ENCODE data around the gene HEXA. TPM values are rescaled to one million over a fixed set of nuclear protein-coding genes. Genes with fewer than 3 reads are reported as not detected.
"Not testable (repeated sequence)": the region's sequence is repeated elsewhere in the genome, so short reads cannot be mapped to it uniquely, and the experiment has no call there.

Gene HEXA
- total and polyA plus RNA-seq, 9 of the 15 experiments (the other 6 are each of a cell fraction or from before 2014, with no cell fraction given): 22.2 to 136 (median 68.9) TPM

- Histone ChIP-seq H2AFZ (ENCODE audit: low read depth, low read length) (no peak within 1 kb of the TSS), H3K9me3 (replicated peaks; ENCODE audit: control insufficient read depth, insufficient read depth, low read depth, low read length) (no peaks in the 10 kb centered on the region), H3K27ac (ENCODE audit: extremely low read depth, low read depth, low read length) (no peak within 1 kb of the TSS), H4K20me1 (replicated peaks; ENCODE audit: control insufficient read depth, insufficient read depth, low read length) (no peaks in the 10 kb centered on the region), H3K36me3 (ENCODE audit: control insufficient read depth, insufficient read depth, low read length) (no peaks in the 10 kb centered on the region), H3K4me3 (no peak within 1 kb of the TSS), H3K4me1 (replicated peaks in 1 of 2; ENCODE audit: control insufficient read depth in 2 of 2, insufficient read depth in 2 of 2, low read length in 2 of 2) (no peaks in the 10 kb centered on the region), H3K9me1 (ENCODE audit: control insufficient read depth, insufficient read depth, low read length) (no peaks in the 10 kb centered on the region), H3K4me2 (ENCODE audit: insufficient read depth, low read length) (no peak within 1 kb of the TSS), H3K9ac (ENCODE audit: insufficient read depth in 1 of 2, low read depth in 2 of 2, low read length in 2 of 2) (no peak within 1 kb of the TSS), H3K27me3 (ENCODE audit: control insufficient read depth in 2 of 2, insufficient read depth in 2 of 2, low read length in 2 of 2) (peaks cover 11 to 16% of the 10 kb centered on the region in 2 experiments), H3K79me2 (ENCODE audit: control insufficient read depth, insufficient read depth, low read length) (no peaks in the 10 kb centered on the region)
- 3% methylated on average over 4 of the region's 4 CpGs for WGBS (ENCODE audit: insufficient coverage, low coverage, missing lambda C conversion rate)
- in situ Hi-C loops (cut with MboI) (no loop called here), intact Hi-C loops (cut with micrococcal nuclease) (no loop called here)
- no TSS peak for BruUV-seq (replicated peaks)
- ATAC-seq: no peak
- POLR2A ChIA-PET: no interaction called here
- no peak for TF ChIP-seq FOXA3 (CRISPR knock-in tag; conservative IDR thresholded peaks at IDR 0.05 in 1 of 2, IDR thresholded peaks at IDR 0.05 in 1 of 2)
- no peak for TF ChIP-seq ZNF174 (CRISPR knock-in tag; IDR thresholded peaks at IDR 0.05)
- no peak for TF ChIP-seq ZBTB2 (IDR thresholded peaks at IDR 0.05)
- no peak for TF ChIP-seq ZNF316 (IDR thresholded peaks at IDR 0.05)
- TF ChIP-seq ELK1 (CRISPR knock-in tag; IDR thresholded peaks at IDR 0.05): no peak
- TF ChIP-seq DMBX1 (CRISPR knock-in tag; IDR thresholded peaks at IDR 0.05; ENCODE audit: borderline replicate concordance): no peak
- no peak for TF ChIP-seq TAL1 (IDR thresholded peaks at IDR 0.05)
- no peak for TF ChIP-seq ZNF785 (CRISPR knock-in tag; IDR thresholded peaks at IDR 0.05)
- TF ChIP-seq SLC30A9 (CRISPR knock-in tag; IDR thresholded peaks at IDR 0.05): no peak
- no peak for TF ChIP-seq SRSF1 (IDR thresholded peaks at IDR 0.05; ENCODE audit: low read depth, low read length)
- no peak for FAIRE-seq
- DNase-seq (ENCODE audit: extremely low read depth in 1 of 4, low spot score in 3 of 4): no peak
- CTCF ChIA-PET (ENCODE audit: low intra/inter-chr PET ratio): no interaction called here
Measured at GRCh38 chr15:72397796-72398588, 22.2 kb upstream of the HEXA start, which contains the start of gene TMEM202. Gene TMEM202, plus strand, starts transcription at chr15:72398305. Its CDS starts 22 bp downstream, at chr15:72398327.

- POLR2A ChIA-PET; H3K36me3 ChIP-seq (ENCODE audit: control insufficient read depth, insufficient read depth, low read length); H3K4me3 ChIP-seq; H4K20me1 ChIP-seq (replicated peaks; ENCODE audit: control insufficient read depth, insufficient read depth, low read length); DNase-seq (ENCODE audit: extremely low read depth in 1 of 4, low spot score in 3 of 4); H2AFZ ChIP-seq (ENCODE audit: low read depth, low read length); H3K4me2 ChIP-seq (ENCODE audit: insufficient read depth, low read length); H3K79me2 ChIP-seq (ENCODE audit: control insufficient read depth, insufficient read depth, low read length); H3K9ac ChIP-seq (ENCODE audit: insufficient read depth in 1 of 2, low read depth in 2 of 2, low read length in 2 of 2); H3K4me1 ChIP-seq (replicated peaks in 1 of 2; ENCODE audit: control insufficient read depth in 2 of 2, insufficient read depth in 2 of 2, low read length in 2 of 2); ATAC-seq; H3K27me3 ChIP-seq (ENCODE audit: control insufficient read depth in 2 of 2, insufficient read depth in 2 of 2, low read length in 2 of 2); H3K9me3 ChIP-seq (replicated peaks; ENCODE audit: control insufficient read depth, insufficient read depth, low read depth, low read length); intact Hi-C loops (cut with micrococcal nuclease); BruUV-seq (replicated peaks); in situ Hi-C loops (cut with MboI); H3K9me1 ChIP-seq (ENCODE audit: control insufficient read depth, insufficient read depth, low read length); CTCF ChIA-PET (ENCODE audit: low intra/inter-chr PET ratio); FAIRE-seq; H3K27ac ChIP-seq (ENCODE audit: extremely low read depth, low read depth, low read length): not testable (repeated sequence)
- WGBS (ENCODE audit: insufficient coverage, low coverage, missing lambda C conversion rate): 60% methylated on average over 5 of the region's 24 CpGs
Measured at GRCh38 chr15:72396331-72396730, 20.5 kb upstream of the HEXA start.
